Suppressor macrophage (primary cell): ENCODE data around the gene VCX.
"Not testable (repeated sequence)": the region's sequence is repeated elsewhere in the genome, so short reads cannot be mapped to it uniquely, and the experiment has no call there.

Experiments used
- DNase-seq, 4 experiments: peaks; one replicate each; pipeline ENCODE4 v3.0.0-alpha.2; 2020 to 2022
- total RNA-seq, 17 experiments: gene quantifications; one replicate each; lab custom pipeline; 2026; ENCODE audit warnings: mixed read lengths in 6 of 17, inconsistent platforms in 3 of 17; lab: John Stamatoyannopoulos, UW

VCX gene
- total RNA-seq = 0 to 0.04 (median 0) reads per million in 17 experiments

DNA sequence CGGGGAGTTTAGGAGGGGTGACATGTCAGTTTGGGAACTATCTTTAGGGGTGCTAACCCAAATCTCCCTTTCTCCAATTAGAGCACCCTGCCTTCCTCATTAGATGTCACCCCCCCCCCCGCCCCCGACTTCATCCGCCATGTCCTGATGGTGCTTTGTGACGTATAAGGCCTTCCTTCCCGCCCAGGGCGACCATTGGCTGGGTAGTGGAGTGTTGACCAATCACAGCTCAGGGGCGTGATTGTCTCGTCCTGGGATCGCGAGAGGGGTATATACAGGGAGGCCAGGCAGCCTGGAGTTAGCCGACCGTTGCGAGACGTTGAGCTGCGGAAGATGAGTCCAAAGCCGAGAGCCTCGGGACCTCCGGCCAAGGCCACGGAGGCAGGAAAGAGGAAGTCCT is at the start of gene VCX:
Gene VCX, plus strand, starts transcription at position 301 of the 400 bp plus-strand sequence. Its CDS starts 33 bp downstream, at position 334.
- DNase-seq = not testable (repeated sequence)

DNA sequence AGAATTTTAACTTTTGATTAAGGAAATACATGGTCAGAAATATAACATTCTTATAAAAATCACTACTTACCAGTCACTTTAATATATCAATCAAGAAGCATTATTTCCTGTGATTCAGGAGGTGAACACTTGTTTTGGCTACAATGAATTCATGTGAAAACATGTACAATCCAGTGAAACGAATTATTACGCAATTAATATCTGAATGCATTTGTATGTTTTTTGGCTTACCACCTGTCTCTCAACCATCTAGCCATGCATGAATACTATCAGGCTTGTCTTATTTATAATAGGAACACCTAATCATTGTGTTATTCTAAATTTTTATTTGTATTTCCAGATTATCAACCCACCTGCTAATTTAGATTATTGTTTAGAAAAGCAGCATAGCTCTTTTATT is 44.6 kb upstream of the VCX start:
- DNase-seq = no peak

DNA sequence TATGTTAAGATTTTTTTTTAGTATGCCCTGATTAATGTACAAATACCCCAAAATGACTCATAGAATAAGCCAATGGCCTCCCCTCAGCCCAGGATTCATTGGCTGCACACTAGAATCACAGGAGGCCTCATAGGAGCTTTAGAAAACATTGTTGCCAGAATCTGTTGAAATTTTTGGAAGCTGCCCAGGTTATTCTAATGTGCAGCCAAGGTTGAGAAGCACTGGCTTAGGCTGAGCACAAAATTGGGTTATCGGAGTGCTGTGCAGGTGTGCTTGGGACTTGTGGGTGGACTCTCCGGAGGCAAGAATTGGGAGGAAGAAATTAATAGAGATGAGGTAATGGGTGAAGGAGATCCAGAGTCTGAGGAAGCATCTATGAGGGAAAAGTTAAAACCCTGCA is 41.3 kb upstream of the VCX start:
- no peak for DNase-seq

DNA sequence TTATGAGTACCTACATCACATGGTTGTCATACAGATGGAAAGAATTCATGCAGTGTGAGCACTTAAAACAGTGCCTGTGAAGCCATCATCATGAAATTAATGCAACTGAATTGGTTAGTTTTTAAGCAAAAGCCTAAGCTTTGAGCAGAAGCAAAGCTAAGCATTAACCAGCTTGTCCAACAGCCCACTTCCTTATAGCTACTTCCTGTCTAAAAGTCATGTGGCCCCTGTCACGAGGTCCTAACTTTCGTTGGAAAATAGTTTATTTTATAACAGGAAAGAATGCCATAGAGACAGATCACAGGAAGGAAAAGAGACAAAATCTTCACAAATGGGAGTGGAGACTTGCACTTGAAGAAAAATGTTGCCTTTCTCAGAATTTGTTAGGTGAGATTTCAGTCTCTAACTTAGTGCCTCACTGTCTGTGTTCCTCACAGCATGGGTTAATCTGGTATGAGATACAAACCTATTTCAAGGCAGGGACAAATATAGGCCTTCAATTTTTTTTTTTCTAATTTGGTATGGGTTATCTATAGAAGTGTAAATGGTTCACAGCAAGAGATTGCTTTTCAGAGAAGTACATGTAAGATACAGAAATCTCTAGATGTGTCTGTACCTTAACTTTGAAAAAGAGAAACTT is 27.7 kb upstream of the VCX start:
- peak in 1 of 4 experiments; percentile 1 for DNase-seq

DNA sequence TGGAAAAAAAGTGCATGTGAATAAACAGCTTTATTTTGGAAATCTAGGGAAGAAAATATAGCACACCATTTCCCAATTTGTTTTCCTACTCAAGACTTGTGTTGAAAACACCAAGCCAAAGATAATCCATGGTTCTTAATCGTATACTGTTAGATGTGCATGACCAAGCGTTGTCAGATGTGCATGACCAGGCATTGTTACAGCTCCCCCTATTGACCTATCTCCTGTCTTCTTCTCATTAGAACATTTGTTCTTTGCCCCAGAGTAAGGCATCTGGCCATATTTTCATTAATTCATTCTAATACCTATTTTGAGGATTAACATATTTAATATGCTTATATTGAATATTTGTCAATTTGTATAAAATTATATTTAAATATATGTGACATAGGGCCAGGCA is 14.4 kb upstream of the VCX start:
- peak in 1 of 4 experiments; percentile 1 for DNase-seq

DNA sequence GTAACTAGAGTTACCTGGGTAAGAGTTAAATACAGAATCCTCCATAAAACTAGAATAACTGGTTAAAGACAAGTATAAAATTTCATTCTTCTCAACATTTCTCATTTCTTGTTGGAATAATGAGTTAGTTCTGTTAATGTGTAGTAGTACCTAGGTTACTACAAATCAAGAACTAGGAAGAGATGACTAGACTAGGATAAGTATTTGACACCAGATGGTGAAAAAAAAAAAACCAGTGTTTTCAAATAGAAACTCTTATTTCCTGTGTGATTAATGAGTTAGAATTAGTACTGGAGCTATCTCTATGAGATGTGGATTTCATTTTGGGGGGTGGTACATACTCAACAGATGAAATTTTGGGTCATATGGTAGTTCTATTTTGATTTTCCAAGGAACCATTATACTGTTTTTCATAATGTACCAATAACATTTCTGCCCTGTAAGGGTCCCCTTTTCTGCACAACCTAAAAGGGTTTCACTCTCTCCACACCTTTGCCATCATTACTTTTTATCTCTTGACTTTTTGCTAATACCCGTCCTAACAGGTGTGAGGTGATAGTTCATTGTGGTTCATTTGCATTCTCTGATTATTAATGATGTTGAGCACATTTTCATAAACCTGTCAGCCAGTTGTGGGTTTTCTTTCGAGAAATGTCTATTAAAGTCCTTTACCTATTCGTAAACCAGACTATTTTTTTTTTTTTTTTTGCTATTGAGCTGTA is 1.7 kb upstream of the VCX start:
- DNase-seq = no peak

DNA sequence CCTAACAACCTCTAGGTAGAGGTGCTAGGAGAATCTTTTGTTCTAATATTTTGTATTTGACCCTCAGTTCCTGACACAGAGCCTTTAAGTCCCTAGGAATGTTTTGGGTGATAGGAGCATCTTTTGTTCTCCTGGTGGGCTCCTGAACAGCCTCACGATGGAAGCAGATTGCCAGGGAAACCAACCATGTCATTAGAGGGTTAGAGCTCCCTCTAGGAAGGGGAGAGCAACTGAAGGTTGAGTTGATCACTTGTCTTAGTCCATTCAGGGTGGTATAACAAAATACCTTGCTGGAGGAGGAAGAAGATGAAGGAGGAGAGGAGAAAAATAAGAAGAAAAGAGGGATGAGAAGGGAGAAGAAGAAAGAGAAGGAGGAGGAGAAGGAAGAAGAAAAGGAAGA is 9.2 kb downstream of the VCX start:
- no peak for DNase-seq

DNA sequence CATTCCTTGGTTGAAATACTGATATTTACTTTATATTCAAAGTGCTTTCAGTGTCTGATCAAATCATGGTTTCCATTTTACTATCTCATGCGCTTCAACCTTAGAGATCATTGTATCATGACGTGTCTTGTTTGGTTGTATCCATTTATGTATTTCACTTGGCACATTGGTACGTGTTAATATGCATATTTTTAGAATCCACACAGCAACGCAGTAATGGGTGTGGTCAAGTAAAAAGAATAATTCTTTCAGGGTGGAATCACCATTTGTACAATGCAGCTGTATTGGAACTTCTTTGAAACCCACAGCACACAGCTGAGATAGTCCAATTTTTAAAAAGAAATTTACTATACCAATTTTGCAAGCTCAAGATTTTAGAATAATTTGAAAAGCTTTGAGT is 29.1 kb downstream of the VCX start:
- DNase-seq = no peak

DNA sequence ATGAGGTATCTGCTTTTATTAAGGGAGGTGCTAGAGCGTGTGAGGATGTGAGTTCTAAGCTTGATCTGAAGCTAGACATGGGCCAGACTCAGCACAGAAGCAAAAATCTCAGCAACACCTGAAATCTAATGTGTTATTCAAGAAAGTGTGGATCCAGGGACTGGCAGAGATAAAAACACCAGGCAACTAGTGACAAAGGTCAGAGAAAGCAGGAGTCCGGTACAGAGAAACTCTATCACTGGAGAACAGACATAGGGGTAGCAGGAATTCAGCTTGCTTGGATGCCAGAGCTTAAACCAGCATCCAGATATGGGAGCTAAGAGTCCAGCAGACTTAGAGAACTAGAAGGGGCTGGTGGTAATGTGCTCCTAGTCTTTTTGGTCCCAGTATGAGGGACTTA is 34.0 kb downstream of the VCX start:
- no peak for DNase-seq

DNA sequence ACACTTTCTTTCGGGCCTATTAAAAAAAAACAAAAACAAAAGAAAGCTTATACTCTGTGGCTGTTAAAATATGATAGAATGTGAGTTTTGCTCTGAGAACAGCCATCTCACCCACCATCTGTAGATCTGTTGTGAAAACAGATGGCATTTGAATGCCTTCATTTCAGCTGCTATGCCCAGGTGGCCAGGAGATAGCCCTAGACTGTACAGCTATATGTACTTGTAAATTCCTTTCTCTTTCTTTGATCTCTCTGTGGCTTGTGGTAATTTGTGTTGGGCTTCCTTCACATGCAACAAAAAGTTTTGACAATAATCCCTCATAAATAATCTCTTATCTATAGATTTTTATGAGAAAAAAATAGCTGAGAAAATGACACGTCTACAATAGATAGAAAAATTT is 46.2 kb downstream of the VCX start:
- no peak for DNase-seq

DNA sequence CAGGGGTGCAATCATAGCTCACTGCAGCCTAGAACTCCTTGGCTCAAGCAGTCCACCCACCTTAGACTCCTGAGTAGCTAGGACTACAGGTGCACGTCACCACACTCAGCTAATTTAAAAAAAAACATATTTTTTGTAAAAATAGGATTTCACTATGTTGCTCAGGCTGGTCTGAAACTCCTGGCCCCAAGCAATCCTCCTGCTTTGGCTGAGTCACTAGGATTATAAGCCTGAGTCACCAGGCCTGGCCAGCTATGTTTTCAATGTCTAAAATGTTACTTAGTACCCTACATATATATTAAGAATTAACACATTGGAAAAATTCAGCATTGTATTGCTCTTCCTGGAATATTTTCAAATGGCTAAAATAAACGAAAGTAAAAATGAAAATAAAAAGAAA is 46.7 kb downstream of the VCX start:
- DNase-seq = no peak

DNA sequence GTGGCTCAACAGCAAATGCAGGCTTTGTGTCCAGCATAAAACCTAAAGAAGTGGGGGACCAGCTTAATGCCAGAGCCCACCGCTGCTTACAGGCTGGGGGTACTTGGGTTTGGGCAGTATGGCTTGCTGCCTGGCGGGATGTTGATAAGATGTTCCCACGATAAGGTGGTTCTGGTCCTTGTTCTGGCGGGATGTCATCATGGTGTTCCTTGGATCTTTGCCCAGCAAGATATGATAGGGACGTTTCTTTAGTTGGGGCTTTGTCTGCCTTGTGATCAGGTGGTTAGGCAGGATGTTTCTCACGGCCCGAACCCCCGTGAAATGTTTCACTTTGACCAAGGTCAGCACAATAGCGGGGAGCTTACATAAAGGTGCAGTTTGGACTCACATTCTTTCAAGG is 49.0 kb downstream of the VCX start:
- no peak for DNase-seq
